GM10266 (cell line): Measurements from ENCODE around the gene KCTD17.

ENCODE experiments used
- DNase-seq: peaks from one replicate; pipeline ENCODE4 v3.0.0; 2012; ENCODE audit errors: extremely low spot score
- TF ChIP-seq, protein P1 (sequence below): IDR thresholded peaks from 2 replicates; pipeline ENCODE4 v1.5.1; 2012; ENCODE audit warnings: mild to moderate bottlenecking, low read depth; ENCODE audit not compliant: control insufficient read depth, insufficient read depth; ENCODE audit errors: missing control alignments

The KCTD17 gene

GRCh38 chr22:37010174-37010573 lies 41.4 kb upstream of the KCTD17 start:
- DNase-seq = no peak
- TF ChIP-seq, protein P1, sequence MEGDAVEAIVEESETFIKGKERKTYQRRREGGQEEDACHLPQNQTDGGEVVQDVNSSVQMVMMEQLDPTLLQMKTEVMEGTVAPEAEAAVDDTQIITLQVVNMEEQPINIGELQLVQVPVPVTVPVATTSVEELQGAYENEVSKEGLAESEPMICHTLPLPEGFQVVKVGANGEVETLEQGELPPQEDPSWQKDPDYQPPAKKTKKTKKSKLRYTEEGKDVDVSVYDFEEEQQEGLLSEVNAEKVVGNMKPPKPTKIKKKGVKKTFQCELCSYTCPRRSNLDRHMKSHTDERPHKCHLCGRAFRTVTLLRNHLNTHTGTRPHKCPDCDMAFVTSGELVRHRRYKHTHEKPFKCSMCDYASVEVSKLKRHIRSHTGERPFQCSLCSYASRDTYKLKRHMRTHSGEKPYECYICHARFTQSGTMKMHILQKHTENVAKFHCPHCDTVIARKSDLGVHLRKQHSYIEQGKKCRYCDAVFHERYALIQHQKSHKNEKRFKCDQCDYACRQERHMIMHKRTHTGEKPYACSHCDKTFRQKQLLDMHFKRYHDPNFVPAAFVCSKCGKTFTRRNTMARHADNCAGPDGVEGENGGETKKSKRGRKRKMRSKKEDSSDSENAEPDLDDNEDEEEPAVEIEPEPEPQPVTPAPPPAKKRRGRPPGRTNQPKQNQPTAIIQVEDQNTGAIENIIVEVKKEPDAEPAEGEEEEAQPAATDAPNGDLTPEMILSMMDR = no peak

DNA sequence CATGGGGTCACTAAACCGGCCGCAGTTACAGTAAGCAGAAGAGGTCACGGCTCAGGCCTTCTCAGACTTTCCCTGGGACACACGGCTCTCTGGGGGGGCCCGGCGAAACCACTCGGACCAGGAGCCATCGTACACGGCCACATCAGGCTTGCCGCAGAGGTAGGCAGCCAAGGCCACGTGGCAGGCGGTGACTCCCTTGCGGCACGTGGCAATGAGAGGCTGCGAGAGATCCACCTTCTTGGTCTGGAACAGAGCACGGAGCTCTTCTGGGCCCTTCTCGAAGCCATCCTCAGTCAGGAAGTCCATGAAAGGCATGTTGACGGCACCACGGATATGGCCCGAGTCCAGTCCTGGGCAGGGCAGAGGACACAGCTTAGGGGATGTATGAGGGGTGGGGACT lies 40.6 kb upstream of the KCTD17 start:
- DNase-seq = no peak
- TF ChIP-seq, protein P1 = no peak

GRCh38 chr22:37011472-37011871 lies 40.1 kb upstream of the KCTD17 start:
- DNase-seq = no peak
- TF ChIP-seq, protein P1 = no peak

DNA sequence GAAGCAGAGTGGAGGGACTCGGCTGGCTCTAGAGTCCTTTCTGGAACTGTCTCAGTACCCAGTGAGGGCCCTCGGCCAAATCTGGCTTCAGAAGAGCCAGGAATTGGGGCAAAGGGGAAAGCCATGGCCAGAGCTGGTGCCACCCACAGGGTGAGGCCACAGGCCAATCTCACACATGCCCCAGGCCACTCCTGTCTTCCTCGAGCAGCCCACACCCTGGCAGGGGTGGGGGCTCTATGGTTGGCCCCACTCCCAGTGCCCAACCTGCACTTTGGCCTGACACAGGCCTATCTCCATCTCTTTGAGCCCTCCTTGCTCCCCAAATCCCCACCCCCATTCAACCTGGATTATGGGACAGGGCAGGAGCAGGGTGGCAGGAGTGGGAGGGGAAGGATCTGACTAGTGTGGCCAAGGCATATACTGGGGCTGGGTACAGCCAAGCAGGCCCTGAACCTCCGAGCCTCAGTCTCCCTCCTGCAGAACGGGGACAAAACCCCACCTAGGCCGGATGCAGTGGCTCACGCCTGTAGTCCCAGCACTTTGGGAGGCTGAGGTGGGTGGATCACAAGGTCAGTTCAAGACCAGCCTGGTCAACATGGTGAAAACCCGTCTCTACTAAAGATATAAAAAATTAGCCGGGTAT lies 39.2 kb upstream of the KCTD17 start:
- no peak for DNase-seq
- TF ChIP-seq, protein P1 = no peak

DNA sequence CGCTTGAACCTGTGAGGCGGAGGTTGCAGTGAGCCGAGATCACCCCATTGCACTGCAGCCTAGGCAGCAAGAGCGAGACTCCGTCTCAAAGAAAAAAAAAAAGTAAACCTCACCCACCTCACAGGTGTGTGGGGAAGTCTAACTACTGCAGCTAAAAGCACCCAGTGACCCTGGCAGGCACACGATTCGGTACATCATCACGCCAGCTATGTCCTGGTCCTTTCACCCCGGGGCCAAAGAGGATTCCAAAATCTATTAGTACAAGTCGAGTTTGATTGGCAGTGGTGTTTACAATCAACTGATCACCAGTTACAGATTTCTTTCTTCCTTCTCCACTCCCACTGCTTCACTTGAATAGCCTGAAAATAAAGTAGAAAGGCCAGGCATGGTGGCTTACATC lies 38.6 kb upstream of the KCTD17 start:
- TF ChIP-seq, protein P1 = no peak

DNA sequence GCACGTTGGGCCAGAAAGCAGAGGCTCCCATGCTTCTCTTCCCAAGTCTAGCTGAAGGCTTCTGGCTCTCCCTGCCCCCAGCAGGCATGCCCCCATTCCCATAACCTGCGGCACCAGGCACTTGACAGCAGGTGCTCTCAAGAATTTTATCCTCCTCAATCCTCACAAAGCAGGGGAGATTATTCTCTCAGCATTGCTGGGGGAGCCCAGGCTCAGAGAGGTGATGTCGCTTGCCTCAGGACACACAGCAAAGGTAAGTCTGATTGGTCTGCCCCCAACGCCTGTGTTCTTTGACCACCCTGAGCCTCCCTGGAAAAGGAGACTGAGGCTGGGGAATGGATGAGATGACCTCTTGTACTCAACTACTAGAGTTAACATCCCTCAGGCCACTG lies 37.1 kb upstream of the KCTD17 start:
- DNase-seq = no peak
- TF ChIP-seq, protein P1 = no peak

More for the DNA sequence above, 38.6 kb upstream of the KCTD17 start:
- no peak for DNase-seq

GRCh38 chr22:37014835-37015586 lies 36.5 kb upstream of the KCTD17 start:
- TF ChIP-seq, protein P1 = no peak
- no peak for DNase-seq
